Activated naive CD8-positive, alpha-beta T cell treated with anti-CD3 and anti-CD28 coated beads, Interleukin-2, amount 10 ng/mL, durations not matched to agents 7 days and 5 days (primary cell): ENCODE data around the gene PRSS53. TPM values are rescaled to one million over a fixed set of nuclear protein-coding genes. Genes with fewer than 3 reads are reported as not detected.

Experiments
- total RNA-seq, 2 experiments: library from RNA; stranded (reverse); gene quantifications; one replicate each; pipeline ENCODE4 v1.2.3, GENCODE V29; 2021

The PRSS53 gene
- total RNA-seq, 2 experiments from 2014 or later: 10.4 to 10.9 TPM

Other genes starting within 250 kb of the PRSS53 start
- 10 to 100 TPM; 31.1 to 31.8 TPM for gene BCL7C, start 194.9 kb downstream of the PRSS53 start, total RNA-seq
- gene CTF1, start 192.3 kb downstream of the PRSS53 start, total RNA-seq: under 1 TPM; 0.19 to 0.37 TPM
- 10 to 100 TPM; 20.1 to 24.4 TPM for gene FBXL19, start 165.4 kb downstream of the PRSS53 start, total RNA-seq
- 10 to 100 TPM; 24.6 to 25.8 TPM for gene ORAI3, start 139.9 kb downstream of the PRSS53 start, total RNA-seq
- gene SETD1A, start 131.2 kb downstream of the PRSS53 start, total RNA-seq: 10 to 100 TPM; 27.6 to 33.4 TPM
- 10 to 100 TPM in 1 of 2 experiments, 1 to 10 TPM in 1; 8.5 to 10.9 TPM for gene HSD3B7, start 103.7 kb downstream of the PRSS53 start, total RNA-seq
- 1 to 10 TPM; 3.1 to 3.5 TPM for gene STX1B, start 78.3 kb downstream of the PRSS53 start, total RNA-seq
- gene STX4, start 55.4 kb downstream of the PRSS53 start, total RNA-seq: 10 to 100 TPM; 82.8 to 84.8 TPM
- gene ZNF668, start 14.7 kb downstream of the PRSS53 start, total RNA-seq: 10 to 100 TPM; 17.9 to 20.5 TPM
- gene ZNF646, start 14.5 kb downstream of the PRSS53 start, total RNA-seq: 10 to 100 TPM; 37.3 to 38.7 TPM
- 10 to 100 TPM; 79.4 to 80.4 TPM for gene VKORC1, start 5.9 kb upstream of the PRSS53 start, total RNA-seq
- 10 to 100 TPM; 35.8 to 37.0 TPM for gene BCKDK, start 19.4 kb upstream of the PRSS53 start, total RNA-seq
- gene KAT8, start 28.7 kb upstream of the PRSS53 start, total RNA-seq: 10 to 100 TPM; 66.5 to 72.9 TPM
- not detected for gene PRSS8, start 46.8 kb upstream of the PRSS53 start, total RNA-seq
- 1 to 10 TPM in 1 of 2 experiments, under 1 TPM in 1; 0.31 to 1.1 TPM for gene PRSS36, start 61.1 kb upstream of the PRSS53 start, total RNA-seq
- 100 to 1,000 TPM; 540 to 618 TPM for gene FUS, start 91.2 kb upstream of the PRSS53 start, total RNA-seq
- gene PYCARD, start 113.8 kb upstream of the PRSS53 start, total RNA-seq: 10 to 100 TPM; 82.3 to 87.0 TPM
- gene TRIM72, start 125.2 kb upstream of the PRSS53 start, total RNA-seq: not detected
- gene PYDC1, start 128.2 kb upstream of the PRSS53 start, total RNA-seq: not detected
- 1 to 10 TPM; 8.3 to 8.9 TPM for gene ITGAM, start 171.0 kb upstream of the PRSS53 start, total RNA-seq